H1 (cell line): Measurements from ENCODE around the gene INSYN2A. TPM values are rescaled to one million over a fixed set of nuclear protein-coding genes. Genes with fewer than 3 reads are reported as not detected.

Source experiments
- CTCF ChIA-PET: fragments of 300-600 bp; sonication (Branson Sonifier 250); formaldehyde crosslinking; loops from one replicate; lab custom pipeline; 2021; ENCODE audit not compliant: partially characterized antibody; lab: Charles Lee
- POLR2A ChIA-PET: fragments of 300-600 bp; sonication (Branson Sonifier 250); formaldehyde crosslinking; loops from one replicate; lab custom pipeline; 2021; ENCODE audit warnings: inconsistent platforms; ENCODE audit not compliant: partially characterized antibody; lab: Charles Lee
- DNase-seq, 2 experiments: peaks; one replicate each; pipeline versions ENCODE4 v3.0.0 to v3.0.0-alpha.2; 2010 to 2022; ENCODE audit warnings: low spot score in 2 of 2, low read depth in 1 of 2, mixed read lengths in 1 of 2
- FAIRE-seq: peaks from 2 replicates; lab custom pipeline; 2011; peaks lifted over from hg19 to GRCh38; lab: Jason Lieb, UNC
- H2AFZ ChIP-seq: 2 replicates; pipeline ENCODE4 v1.8.1; 2012; ENCODE audit warnings: low read length, inconsistent platforms
- H2AK5ac ChIP-seq: 2 replicates; pipeline ENCODE4 v1.6.1; 2013; ENCODE audit warnings: low read depth, low read length
- H2BK120ac ChIP-seq: replicated peaks from 2 replicates; pipeline ENCODE3; 2013; ENCODE audit warnings: low read depth, low read length, inconsistent platforms
- H2BK12ac ChIP-seq: 2 replicates; pipeline ENCODE4 v1.6.1; 2013; ENCODE audit warnings: low read depth, low read length
- H2BK15ac ChIP-seq: 2 replicates; pipeline ENCODE4 v1.6.1; 2013; ENCODE audit warnings: low read length
- H2BK20ac ChIP-seq: 2 replicates; pipeline ENCODE4 v1.6.1; 2013; ENCODE audit warnings: low read length
- H2BK5ac ChIP-seq: 2 replicates; pipeline ENCODE4 v1.6.1; 2013; ENCODE audit warnings: low read depth, low read length
- H3K14ac ChIP-seq: 2 replicates; pipeline ENCODE4 v1.6.1; 2013; ENCODE audit warnings: inconsistent platforms; ENCODE audit not compliant: insufficient read length
- H3K18ac ChIP-seq: 2 replicates; pipeline ENCODE4 v1.6.1; 2013; ENCODE audit warnings: low read length; ENCODE audit errors: extremely low read depth
- H3K23ac ChIP-seq: 2 replicates; pipeline ENCODE4 v1.6.1; 2013; ENCODE audit warnings: inconsistent platforms; ENCODE audit not compliant: insufficient read length
- H3K23me2 ChIP-seq: 2 replicates; pipeline ENCODE4 v1.6.1; 2013; ENCODE audit warnings: low read depth, low read length
- H3K27ac ChIP-seq: 2 replicates; pipeline ENCODE4 v1.6.1; 2011; ENCODE audit warnings: low read depth, low read length, inconsistent platforms
- H3K27me3 ChIP-seq, 4 experiments: replicated peaks in 1 of 4; 1 replicate in 1 of 4; 2 replicates in 3 of 4; pipeline versions ENCODE4 v1.6.1 to v1.8.1; 2011 to 2013; ENCODE audit warnings: low read length in 3 of 4, mild to moderate bottlenecking in 3 of 4, inconsistent platforms in 2 of 4, mixed read lengths in 2 of 4, moderate library complexity in 1 of 4; ENCODE audit not compliant: control insufficient read depth in 3 of 4, insufficient read depth in 3 of 4; ENCODE audit errors: extremely low read depth in 1 of 4
- H3K36me3 ChIP-seq, 4 experiments: 2 replicates each; pipeline versions ENCODE4 v1.6.1 to v1.8.1; 2011 to 2013; ENCODE audit warnings: mild to moderate bottlenecking in 4 of 4, low read length in 3 of 4, moderate library complexity in 2 of 4, control low read depth in 1 of 4, inconsistent platforms in 1 of 4; ENCODE audit not compliant: insufficient read depth in 4 of 4, control insufficient read depth in 2 of 4
- H3K4ac ChIP-seq: replicated peaks from 2 replicates; pipeline ENCODE3; 2013; ENCODE audit warnings: low read length, low read depth, mixed read lengths, inconsistent platforms; ENCODE audit not compliant: insufficient read length
- H3K4me1 ChIP-seq, 4 experiments: replicated peaks in 1 of 4; 1 replicate in 1 of 4; 2 replicates in 3 of 4; pipeline versions ENCODE4 v1.6.1 to v1.8.1; 2011 to 2013; ENCODE audit warnings: low read length in 3 of 4, inconsistent platforms in 2 of 4, mixed read lengths in 1 of 4; ENCODE audit not compliant: insufficient read depth in 4 of 4, control insufficient read depth in 3 of 4
- H3K4me2 ChIP-seq, 2 experiments: 2 replicates each; pipeline versions ENCODE4 v1.6.1 to v1.8.1; 2011 to 2013; ENCODE audit warnings: low read depth in 2 of 2, low read length in 2 of 2, control low read depth in 1 of 2, inconsistent platforms in 1 of 2, mild to moderate bottlenecking in 1 of 2; ENCODE audit not compliant: insufficient read depth in 1 of 2
- H3K4me3 ChIP-seq, 4 experiments: fragments of 200-600, 300-600 bp in 1 of 4; sonication (generic), shearing (Covaris generic), sonication (Bioruptor Twin) in 1 of 4; 2 replicates each; pipeline versions ENCODE4 v1.5.1 to v1.8.1; 2011 to 2016; ENCODE audit warnings: low read length in 4 of 4, low read depth in 3 of 4, control low read depth in 2 of 4, inconsistent platforms in 2 of 4, mild to moderate bottlenecking in 2 of 4, mixed read lengths in 1 of 4, moderate library complexity in 1 of 4; ENCODE audit not compliant: insufficient read depth in 2 of 4; ENCODE audit errors: extremely low read depth in 1 of 4
- H3K56ac ChIP-seq: replicated peaks from 2 replicates; pipeline ENCODE3; 2013; ENCODE audit warnings: low read depth, mild to moderate bottlenecking, mixed read lengths, low read length, inconsistent platforms; ENCODE audit not compliant: insufficient read length
- H3K79me1 ChIP-seq: 2 replicates; pipeline ENCODE4 v1.6.1; 2013; ENCODE audit warnings: low read depth, low read length, control low read depth
- H3K79me2 ChIP-seq, 2 experiments: 2 replicates each; pipeline versions ENCODE4 v1.6.1 to v1.8.1; 2012 to 2013; ENCODE audit warnings: low read length in 2 of 2, mild to moderate bottlenecking in 2 of 2, inconsistent platforms in 1 of 2; ENCODE audit not compliant: insufficient read depth in 2 of 2, control insufficient read depth in 1 of 2
- H3K9ac ChIP-seq, 4 experiments: replicated peaks in 1 of 4; 1 replicate in 1 of 4; 2 replicates in 3 of 4; pipeline versions ENCODE4 v1.6.1 to v1.8.1; 2011 to 2013; ENCODE audit warnings: low read depth in 3 of 4, low read length in 3 of 4, control low read depth in 2 of 4, mild to moderate bottlenecking in 2 of 4, moderate library complexity in 2 of 4, inconsistent platforms in 1 of 4; ENCODE audit errors: extremely low read depth in 1 of 4
- H3K9me3 ChIP-seq, 2 experiments: 2 replicates each; pipeline versions ENCODE4 v1.6.1 to v1.8.1; 2012 to 2013; ENCODE audit warnings: mild to moderate bottlenecking in 2 of 2, moderate library complexity in 2 of 2, control low read depth in 1 of 2, inconsistent platforms in 1 of 2, low read depth in 1 of 2, low read length in 1 of 2, mixed read lengths in 1 of 2; ENCODE audit not compliant: insufficient read depth in 2 of 2
- H4K20me1 ChIP-seq, 2 experiments: replicated peaks in 1 of 2; 2 replicates each; pipeline versions ENCODE3 to v1.8.1; 2011 to 2013; ENCODE audit warnings: inconsistent platforms in 2 of 2, low read length in 2 of 2, mild to moderate bottlenecking in 1 of 2; ENCODE audit not compliant: insufficient read depth in 2 of 2, control insufficient read depth in 1 of 2
- H4K5ac ChIP-seq: 2 replicates; pipeline ENCODE4 v1.6.1; 2013; ENCODE audit warnings: low read length, low read depth, mixed read lengths, inconsistent platforms; ENCODE audit not compliant: insufficient read length
- H4K8ac ChIP-seq: 2 replicates; pipeline ENCODE4 v1.8.0; 2013; ENCODE audit warnings: mild to moderate bottlenecking, moderate library complexity, low read length, inconsistent platforms; ENCODE audit not compliant: insufficient read depth; ENCODE audit errors: extremely low read depth
- H4K91ac ChIP-seq: replicated peaks from 2 replicates; pipeline ENCODE3; 2013; ENCODE audit warnings: low read length, mixed read lengths, inconsistent platforms; ENCODE audit not compliant: insufficient read length
- ATF3 ChIP-seq: IDR thresholded peaks from 2 replicates; pipeline ENCODE4 v1.6.1; 2011; ENCODE audit warnings: low read depth, mild to moderate bottlenecking, low read length; ENCODE audit not compliant: insufficient read depth
- BACH1 ChIP-seq: IDR thresholded peaks from 2 replicates; pipeline ENCODE4 v1.6.1; 2012; ENCODE audit warnings: low read length, improper control_type of control experiment
- BCL11A ChIP-seq, 2 experiments: IDR thresholded peaks; one replicate each; pipeline ENCODE4 v1.6.1; 2011; ENCODE audit warnings: low read depth in 2 of 2, low read length in 2 of 2, mild to moderate bottlenecking in 2 of 2
- CTBP2 ChIP-seq: IDR thresholded peaks from 2 replicates; pipeline ENCODE4 v1.7.0; 2011; ENCODE audit warnings: borderline replicate concordance, mild to moderate bottlenecking, moderate library complexity, mixed read lengths, low read length; ENCODE audit not compliant: insufficient read depth, insufficient read length
- EGR1 ChIP-seq: IDR thresholded peaks from 2 replicates; pipeline ENCODE4 v1.6.1; 2011; ENCODE audit warnings: low read depth, low read length, borderline replicate concordance
- HDAC6 ChIP-seq: IDR thresholded peaks from one replicate; pipeline ENCODE4 v1.7.1; 2012; ENCODE audit warnings: low read depth, mild to moderate bottlenecking, inconsistent platforms, low read length, moderate library complexity
- MAFK ChIP-seq: IDR thresholded peaks from 2 replicates; pipeline ENCODE4 v1.6.1; 2012; ENCODE audit warnings: low read depth, mild to moderate bottlenecking, improper control_type of control experiment, low read length
- NRF1 ChIP-seq: IDR thresholded peaks from 2 replicates; pipeline ENCODE4 v1.6.1; 2011; ENCODE audit warnings: mild to moderate bottlenecking, low read depth, low read length, improper control_type of control experiment
- POLR2A ChIP-seq, 2 experiments: IDR thresholded peaks; 1 replicate in 1 of 2; 2 replicates in 1 of 2; pipeline ENCODE4 v1.6.1; 2011; ENCODE audit warnings: low read depth in 2 of 2, low read length in 2 of 2, mild to moderate bottlenecking in 2 of 2; ENCODE audit errors: control extremely low read depth in 1 of 2
- POU5F1 ChIP-seq: IDR thresholded peaks from 2 replicates; pipeline ENCODE4 v1.6.1; 2011; ENCODE audit warnings: low read depth, mild to moderate bottlenecking, low read length, moderate library complexity
- RFX5 ChIP-seq: IDR thresholded peaks from 2 replicates; pipeline ENCODE4 v1.6.1; 2011; ENCODE audit warnings: low read depth, low read length, improper control_type of control experiment, borderline replicate concordance
- TAF1 ChIP-seq: IDR thresholded peaks from 2 replicates; pipeline ENCODE4 v1.6.1; 2011; ENCODE audit warnings: mild to moderate bottlenecking, low read depth, low read length
- TCF12 ChIP-seq: IDR thresholded peaks from 2 replicates; pipeline ENCODE4 v1.6.1; 2011; ENCODE audit warnings: low read depth, mild to moderate bottlenecking, low read length
- ZNF274 ChIP-seq: IDR thresholded peaks from 2 replicates; pipeline ENCODE4 v1.7.0; 2012; ENCODE audit warnings: low read length, borderline replicate concordance; ENCODE audit errors: extremely low read depth
- WGBS, 2 experiments: shearing (Covaris generic) in 1 of 2; methylation state at CpG; one replicate each; pipeline versions ENCODE4 v1.1.6 to v1.1.7; 2013 to 2015; ENCODE audit warnings: low lambda C conversion rate in 2 of 2, mixed read lengths in 2 of 2, inconsistent platforms in 1 of 2, low coverage in 1 of 2, missing lambda C conversion rate in 1 of 2; ENCODE audit not compliant: insufficient replicate concordance in 2 of 2, insufficient coverage in 1 of 2, insufficient read length in 1 of 2; ENCODE audit errors: extremely low coverage in 1 of 2, missing lambda C conversion rate in 1 of 2; 5-methylcytosine and 5-hydroxymethylcytosine counted together
- polyA plus RNA-seq, 7 experiments: library from polyadenylated mRNA; depleted of rRNA in 3 of 7; stranded (reverse) in 5 of 7; unstranded in 2 of 7; fragments of >200 nt in 5 of 7; fragments of 200-250 nt in 2 of 7; gene quantifications; 1 replicate in 5 of 7; 2 replicates in 1 of 7; 4 replicates in 1 of 7; pipeline versions ENCODE4 v1.2.1 to v1.2.3, GENCODE V29; 2011 to 2013; ENCODE audit warnings: missing spikeins in 2 of 7, mixed read lengths in 2 of 7
- total RNA-seq: library from RNA; stranded (reverse); fragmentation: NEBNext Ultra II Directional; extraction: Animal tissue kit (Norgen Biotek cat#: 25700); gene quantifications from 2 replicates; pipeline ENCODE4 v1.2.1, GENCODE V29; 2021

INSYN2A gene
- total and polyA plus RNA-seq, 2 of the 8 experiments (the other 6 are each of a cell fraction or from before 2014, with no cell fraction given): 0.11 to 0.19 TPM

GRCh38 chr10:127215866-127216265, 19.5 kb upstream of the INSYN2A start:
- no peaks in the 10 kb centered on the region for H3K27me3 ChIP-seq
- H3K9ac ChIP-seq: no peak overlapping the region
- H4K91ac ChIP-seq: no peak overlapping the region
- H3K18ac ChIP-seq: no peak overlapping the region
- no peak overlapping the region for H2BK15ac ChIP-seq
- peak overlapping the region in 1 of 4 experiments; percentile 3; a peak in 2 of 8 replicates for H3K4me3 ChIP-seq
- ChIA-PET CTCF (interaction anchor here (0.8 to 1.7 kb wide), 3 partner anchors 9 to 22 kb away, joined by 3 to 4 read pairs (median 4); no protein-coding TSS in a partner anchor), POLR2A (no interaction called here)
- H3K56ac ChIP-seq: no peak overlapping the region
- H3K4ac ChIP-seq: no peak overlapping the region
- no peaks in the 10 kb centered on the region for H3K79me1 ChIP-seq
- FAIRE-seq (peak; percentile 81), DNase-seq (no peak)
- no peak overlapping the region for H2AFZ ChIP-seq
- H2BK120ac ChIP-seq: no peak overlapping the region
- H3K4me2 ChIP-seq: peak overlapping the region; percentile 6 to 28; a peak in 3 of 4 replicates
- H4K20me1 ChIP-seq: peaks cover 0 to 1% of the 10 kb centered on the region in 2 experiments
- peaks cover 0 to 5% of the 10 kb centered on the region in 2 experiments; a peak in 1 of 4 replicates for H3K9me3 ChIP-seq
- no peak overlapping the region for H2BK20ac ChIP-seq
- H2BK5ac ChIP-seq: no peak overlapping the region
- H3K36me3 ChIP-seq: no peaks in the 10 kb centered on the region
- no peaks in the 10 kb centered on the region; the same call in 1 of the 2 replicates for H3K23me2 ChIP-seq
- no peak overlapping the region for H2AK5ac ChIP-seq
- H2BK12ac ChIP-seq: no peak overlapping the region
- no peak overlapping the region for H4K5ac ChIP-seq
- no peak overlapping the region for H3K27ac ChIP-seq
- H3K79me2 ChIP-seq: no peaks in the 10 kb centered on the region
- no peak overlapping the region for H3K23ac ChIP-seq
- H4K8ac ChIP-seq: no peak overlapping the region
- 19% methylated on average over 4 of the region's 4 CpGs; no CpG with 5 or more reads in 1 of the 2 experiments for WGBS, 2 experiments
- no peak overlapping the region for H3K14ac ChIP-seq
- H3K4me1 ChIP-seq: peaks cover 0 to 11% (median 5%) of the 10 kb centered on the region in 4 experiments; a peak in 5 of 7 replicates
- TF ChIP-seq TAF1: no peak
- no peak for TF ChIP-seq BCL11A (IDR thresholded peaks at IDR 0.05; ENCODE audit: low read depth in 2 of 2, low read length in 2 of 2)
- TF ChIP-seq BACH1: no peak
- TF ChIP-seq MAFK: no peak
- TF ChIP-seq CTBP2: no peak
- no peak for TF ChIP-seq POLR2A (IDR thresholded peaks at IDR 0.05; ENCODE audit: control extremely low read depth in 1 of 2, low read depth in 2 of 2, low read length in 2 of 2)
- TF ChIP-seq EGR1: no peak
- no peak for TF ChIP-seq HDAC6
- no peak for TF ChIP-seq NRF1
- TF ChIP-seq TCF12: no peak
- TF ChIP-seq RFX5: no peak
- no peak for TF ChIP-seq POU5F1
- no peak for TF ChIP-seq ZNF274
- TF ChIP-seq ATF3: no peak
